ENCODE results near the gene MAT1A.

Gene MAT1A

GRCh38 chr10:80283119-80283518 is 6.3 kb downstream of the MAT1A start:
- no peak for DNase-seq (ENCODE audit: low read depth, low spot score)

- no peak for DNase-seq (ENCODE audit: low read depth, low spot score)
Measured at GRCh38 chr10:80281784-80282765, 7.4 kb downstream of the MAT1A start.

GRCh38 chr10:80281292-80281691 is 8.2 kb downstream of the MAT1A start:
- no peak for DNase-seq (ENCODE audit: low read depth, low spot score)

- no peak for DNase-seq (ENCODE audit: low read depth, low spot score)
Measured at GRCh38 chr10:80280071-80280800, 9.2 kb downstream of the MAT1A start.

GRCh38 chr10:80279146-80279545 is 10.3 kb downstream of the MAT1A start:
- no peak for DNase-seq (ENCODE audit: low read depth, low spot score)

- DNase-seq (ENCODE audit: low read depth, low spot score), result no peak
Measured at GRCh38 chr10:80278480-80278879, 11.0 kb downstream of the MAT1A start.

- DNase-seq (ENCODE audit: low read depth, low spot score), result no peak
Measured at GRCh38 chr10:80277567-80278250, 11.7 kb downstream of the MAT1A start.

- no peak for DNase-seq (ENCODE audit: low read depth, low spot score)
Measured at GRCh38 chr10:80277016-80277415, 12.4 kb downstream of the MAT1A start.

GRCh38 chr10:80276335-80276734 is 13.1 kb downstream of the MAT1A start:
- no peak for DNase-seq (ENCODE audit: low read depth, low spot score)

GRCh38 chr10:80275756-80276155 is 13.7 kb downstream of the MAT1A start:
- no peak for DNase-seq (ENCODE audit: low read depth, low spot score)

GRCh38 chr10:80275135-80275498 is 14.3 kb downstream of the MAT1A start:
- no peak for DNase-seq (ENCODE audit: low read depth, low spot score)

- DNase-seq (ENCODE audit: low read depth, low spot score), result no peak
Measured at GRCh38 chr10:80274396-80275134, 14.9 kb downstream of the MAT1A start.

- DNase-seq (ENCODE audit: low read depth, low spot score), result no peak
Measured at GRCh38 chr10:80273523-80274170, 15.8 kb downstream of the MAT1A start.

GRCh38 chr10:80272793-80273522 is 16.5 kb downstream of the MAT1A start:
- DNase-seq (ENCODE audit: low read depth, low spot score), result no peak

GRCh38 chr10:80271416-80271815 is 18.0 kb downstream of the MAT1A start:
- DNase-seq (ENCODE audit: low read depth, low spot score), result no peak

GRCh38 chr10:80270887-80271286 is 18.6 kb downstream of the MAT1A start:
- no peak for DNase-seq (ENCODE audit: low read depth, low spot score)

- no peak for DNase-seq (ENCODE audit: low read depth, low spot score)
Measured at GRCh38 chr10:80268938-80269588, 20.4 kb downstream of the MAT1A start.

GRCh38 chr10:80268266-80268665 is 21.2 kb downstream of the MAT1A start:
- DNase-seq (ENCODE audit: low read depth, low spot score), result no peak

- no peak for DNase-seq (ENCODE audit: low read depth, low spot score)
Measured at GRCh38 chr10:80266513-80266863, 23.0 kb downstream of the MAT1A start.
